GM12872 (cell line): ENCODE results near the gene POLR1D.

ENCODE experiments used
- CTCF ChIP-seq: IDR thresholded peaks from 3 replicates; pipeline ENCODE4 v1.5.1; 2011; ENCODE audit warnings: low read depth, mild to moderate bottlenecking, low read length, moderate library complexity; ENCODE audit not compliant: insufficient read depth

Gene POLR1D

GRCh38 chr13:27665761-27666160 is 44.1 kb downstream of the POLR1D start:
- TF ChIP-seq CTCF, result no peak

- TF ChIP-seq CTCF, result no peak
Measured at GRCh38 chr13:27666951-27667350, 45.3 kb downstream of the POLR1D start.

- no peak for TF ChIP-seq CTCF
Measured at GRCh38 chr13:27667946-27668345, 46.3 kb downstream of the POLR1D start.

- TF ChIP-seq CTCF, result no peak
Measured at GRCh38 chr13:27670861-27671260, 49.2 kb downstream of the POLR1D start.

GRCh38 chr13:27672025-27672424 is 50.3 kb downstream of the POLR1D start:
- no peak for TF ChIP-seq CTCF
